OCI-LY7 (cell line): ENCODE measurements around the gene SRI. TPM values are rescaled to one million over a fixed set of nuclear protein-coding genes. Genes with fewer than 3 reads are reported as not detected.

Experiments used
- BruUV-seq: library from RNA; stranded (reverse); fragments of 400-500 nt; replicated peaks from 2 replicates; lab custom pipeline; 2021; lab: Mats Ljungman, UMichigan
- CTCF ChIA-PET: fragments of 300-600 bp; sonication (Branson Sonifier 250); formaldehyde crosslinking; loops from one replicate; lab custom pipeline; 2022; ENCODE audit warnings: antibody characterized with exemption; ENCODE audit not compliant: unreplicated experiment; lab: Charles Lee
- POLR2A ChIA-PET: fragments of 300-600 bp; sonication (Branson Sonifier 250); formaldehyde crosslinking; loops from one replicate; lab custom pipeline; 2022; ENCODE audit warnings: antibody characterized with exemption; lab: Charles Lee
- DNase-seq: peaks from one replicate; pipeline ENCODE4 v3.0.0-alpha.2; 2015; ENCODE audit warnings: low spot score
- H2AFZ ChIP-seq: fragments of 200-600 bp; sonication (generic), shearing (Covaris generic); 2 replicates; pipeline ENCODE4 v1.6.1; 2014; ENCODE audit warnings: mild to moderate bottlenecking, antibody characterized with exemption, low read length, moderate library complexity
- H3K27ac ChIP-seq: fragments of 200-600 bp; sonication (generic); 2 replicates; pipeline ENCODE4 v1.5.1; 2014; ENCODE audit warnings: mixed run types, low read depth, mild to moderate bottlenecking, moderate library complexity, low read length, inconsistent platforms; ENCODE audit not compliant: poor library complexity, severe bottlenecking
- H3K36me3 ChIP-seq: fragments of 200-600 bp; sonication (generic); 2 replicates; pipeline ENCODE4 v1.6.1; 2014; ENCODE audit warnings: mild to moderate bottlenecking, antibody characterized with exemption, low read length, moderate library complexity, mixed read lengths; ENCODE audit not compliant: insufficient read depth
- H3K4me1 ChIP-seq: fragments of 200-600 bp; sonication (generic); 2 replicates; pipeline ENCODE4 v1.5.1; 2014; ENCODE audit warnings: mild to moderate bottlenecking, low read length; ENCODE audit not compliant: insufficient read depth, poor library complexity, severe bottlenecking
- H3K4me2 ChIP-seq: fragments of 200-600 bp; sonication (generic); 2 replicates; pipeline ENCODE4 v1.6.1; 2014; ENCODE audit warnings: mild to moderate bottlenecking, low read length
- H3K4me3 ChIP-seq: fragments of 200-600 bp; sonication (generic); 2 replicates; pipeline ENCODE4 v1.5.1; 2014; ENCODE audit warnings: mild to moderate bottlenecking, low read depth, low read length; ENCODE audit not compliant: poor library complexity, severe bottlenecking
- H3K79me2 ChIP-seq: fragments of 200-600 bp; sonication (generic); 2 replicates; pipeline ENCODE4 v1.6.1; 2016; ENCODE audit warnings: low read depth, mild to moderate bottlenecking, low read length, moderate library complexity, mixed read lengths; ENCODE audit not compliant: insufficient read depth
- H3K9me2 ChIP-seq: fragments of 200-600 bp; sonication (generic); 2 replicates; pipeline ENCODE4 v1.6.1; 2016; ENCODE audit warnings: mild to moderate bottlenecking, low read length, mixed read lengths; ENCODE audit not compliant: insufficient read depth
- H3K9me3 ChIP-seq: fragments of 200-600 bp; sonication (generic); 2 replicates; pipeline ENCODE4 v1.6.1; 2014; ENCODE audit warnings: mild to moderate bottlenecking, mixed run types, low read length, mixed read lengths
- H4K20me1 ChIP-seq: fragments of 200-600 bp; sonication (generic); 2 replicates; pipeline ENCODE4 v1.6.1; 2014; ENCODE audit warnings: mild to moderate bottlenecking, antibody characterized with exemption, low read length, moderate library complexity, mixed read lengths; ENCODE audit not compliant: insufficient read depth
- EZH2phosphoT487 ChIP-seq: fragments of 200-600 bp; sonication (generic); IDR thresholded peaks from 2 replicates; pipeline ENCODE4 v1.6.1; 2018; ENCODE audit warnings: low read depth, borderline replicate concordance, mild to moderate bottlenecking, mixed run types, antibody characterized with exemption, low read length, moderate library complexity, mixed read lengths
- intact Hi-C: fragments of 100-400 bp; cut with micrococcal nuclease; formaldehyde crosslinking; loops from one replicate; pipeline ENCODE4 v1.10.0; 2022; ENCODE audit not compliant: unreplicated experiment
- total RNA-seq, 2 experiments: library from RNA; depleted of rRNA in 1 of 2; stranded (reverse); fragments of >200 nt in 1 of 2; shearing (Covaris generic) in 1 of 2; gene quantifications; 2 replicates each; pipeline ENCODE4 v1.2.3, GENCODE V29; 2014 to 2022
- TF ChIP-seq, protein P1 (sequence below): fragments of 200-600 bp; sonication (generic); conservative IDR thresholded peaks from 2 replicates; pipeline ENCODE4 v1.5.1; 2014; ENCODE audit warnings: mild to moderate bottlenecking, antibody characterized with exemption, low read length, moderate library complexity, mixed read lengths

SRI gene
- total RNA-seq, 2 experiments from 2014 or later = 61.7 to 140 TPM

DNA sequence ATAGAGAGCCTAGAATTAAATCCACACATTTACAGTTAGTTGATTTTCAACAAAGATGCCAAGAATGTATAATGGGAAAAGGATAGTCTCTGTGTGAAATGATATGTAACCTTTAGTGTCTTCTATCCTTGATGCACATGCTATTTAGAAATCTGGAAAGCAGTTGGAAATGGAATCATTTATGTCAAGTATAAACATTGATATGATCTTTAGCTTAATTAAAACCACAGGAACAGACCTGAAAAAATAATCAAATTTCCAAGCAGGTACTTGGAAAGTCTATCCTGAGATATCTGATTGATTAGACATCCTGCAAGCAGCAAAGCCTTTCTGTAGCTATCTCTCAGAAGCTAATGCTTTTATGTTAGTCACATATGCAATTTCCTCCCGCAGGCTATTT lies 24.4 kb upstream of the SRI start:
- DNase-seq = no peak
- Histone ChIP-seq H3K9me2 (no peaks in the 10 kb centered on the region), H3K27ac (no peak overlapping the region), H3K9me3 (no peaks in the 10 kb centered on the region), H3K4me1 (no peaks in the 10 kb centered on the region), H4K20me1 (no peaks in the 10 kb centered on the region), H3K4me2 (no peak overlapping the region), H2AFZ (no peak overlapping the region), H3K36me3 (no peaks in the 10 kb centered on the region), H3K79me2 (no peaks in the 10 kb centered on the region), H3K4me3 (no peak overlapping the region)
- TF ChIP-seq, protein P1, sequence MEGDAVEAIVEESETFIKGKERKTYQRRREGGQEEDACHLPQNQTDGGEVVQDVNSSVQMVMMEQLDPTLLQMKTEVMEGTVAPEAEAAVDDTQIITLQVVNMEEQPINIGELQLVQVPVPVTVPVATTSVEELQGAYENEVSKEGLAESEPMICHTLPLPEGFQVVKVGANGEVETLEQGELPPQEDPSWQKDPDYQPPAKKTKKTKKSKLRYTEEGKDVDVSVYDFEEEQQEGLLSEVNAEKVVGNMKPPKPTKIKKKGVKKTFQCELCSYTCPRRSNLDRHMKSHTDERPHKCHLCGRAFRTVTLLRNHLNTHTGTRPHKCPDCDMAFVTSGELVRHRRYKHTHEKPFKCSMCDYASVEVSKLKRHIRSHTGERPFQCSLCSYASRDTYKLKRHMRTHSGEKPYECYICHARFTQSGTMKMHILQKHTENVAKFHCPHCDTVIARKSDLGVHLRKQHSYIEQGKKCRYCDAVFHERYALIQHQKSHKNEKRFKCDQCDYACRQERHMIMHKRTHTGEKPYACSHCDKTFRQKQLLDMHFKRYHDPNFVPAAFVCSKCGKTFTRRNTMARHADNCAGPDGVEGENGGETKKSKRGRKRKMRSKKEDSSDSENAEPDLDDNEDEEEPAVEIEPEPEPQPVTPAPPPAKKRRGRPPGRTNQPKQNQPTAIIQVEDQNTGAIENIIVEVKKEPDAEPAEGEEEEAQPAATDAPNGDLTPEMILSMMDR = no peak
- no peak for TF ChIP-seq EZH2phosphoT487
- ChIA-PET CTCF (no interaction called here), POLR2A (interaction anchor here (0.5 kb wide), 1 partner anchor 297 kb away, joined by 4 read pairs; no protein-coding TSS in a partner anchor)
- intact Hi-C loops = loop anchor here (10.0 kb wide), 2 partner anchors 591 to 1381 kb away; no protein-coding TSS in a partner anchor
- no TSS peak for BruUV-seq

DNA sequence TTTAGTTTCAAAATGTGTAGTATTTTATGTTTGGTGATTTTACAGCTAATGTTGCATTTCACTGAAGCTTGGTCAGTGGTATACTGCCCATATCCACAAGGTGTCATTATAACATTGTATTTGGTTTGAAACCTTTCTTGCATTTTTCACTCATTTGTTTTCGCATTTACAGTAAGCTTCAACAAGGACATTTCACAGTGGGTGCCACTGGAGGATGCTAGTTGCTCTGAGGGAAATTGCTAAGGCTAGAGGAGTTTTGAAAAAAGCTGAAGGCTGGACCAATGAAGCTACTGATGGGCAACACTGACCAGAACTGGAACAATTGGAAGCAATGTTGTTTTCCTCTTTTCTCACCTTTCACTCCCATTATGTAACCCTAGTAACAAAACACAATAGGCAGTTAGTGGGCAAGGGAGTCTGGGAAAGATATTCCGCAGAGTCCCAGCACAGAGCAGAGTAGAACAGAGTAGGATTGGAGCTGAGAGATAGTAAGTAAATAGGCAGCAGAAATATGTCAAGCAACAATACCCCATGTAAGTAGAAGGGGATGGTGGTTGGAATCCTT lies 23.6 kb upstream of the SRI start:
- Histone ChIP-seq H3K79me2 (no peaks in the 10 kb centered on the region), H3K4me1 (no peaks in the 10 kb centered on the region), H4K20me1 (no peaks in the 10 kb centered on the region), H3K27ac (no peak overlapping the region), H3K36me3 (no peaks in the 10 kb centered on the region), H3K9me2 (no peaks in the 10 kb centered on the region), H2AFZ (no peak overlapping the region), H3K4me3 (no peak overlapping the region), H3K9me3 (no peaks in the 10 kb centered on the region), H3K4me2 (no peak overlapping the region)
- TF ChIP-seq EZH2phosphoT487 = no peak
- TF ChIP-seq, protein P1 = peak; percentile 83
- peak; percentile 24 for DNase-seq
- POLR2A ChIA-PET = interaction anchor here (0.8 kb wide), 1 partner anchor 27 kb away, joined by 3 read pairs; no protein-coding TSS in a partner anchor
- BruUV-seq = no TSS peak
- CTCF ChIA-PET = interaction anchor here (1.3 kb wide), 1 partner anchor 114 kb away, joined by 5 read pairs; no protein-coding TSS in a partner anchor
- intact Hi-C loops = loop anchor here (1.0 to 10.0 kb wide), 3 partner anchors 115 to 1381 kb away; no protein-coding TSS in a partner anchor

- no TSS peak for BruUV-seq
- H3K9me2 ChIP-seq = no peaks in the 10 kb centered on the region
- H3K4me3 ChIP-seq = no peak overlapping the region
- no peak for DNase-seq
- no peaks in the 10 kb centered on the region for H3K4me1 ChIP-seq
- H3K79me2 ChIP-seq = no peaks in the 10 kb centered on the region
- TF ChIP-seq, protein P1 = no peak
- ChIA-PET CTCF (no interaction called here), POLR2A (no interaction called here)
- no peak overlapping the region for H3K27ac ChIP-seq
- H3K9me3 ChIP-seq = no peaks in the 10 kb centered on the region
- no peaks in the 10 kb centered on the region for H4K20me1 ChIP-seq
- no peak overlapping the region for H3K4me2 ChIP-seq
- H3K36me3 ChIP-seq = no peaks in the 10 kb centered on the region
- H2AFZ ChIP-seq = no peak overlapping the region
- intact Hi-C loops = loop anchor here (10.0 kb wide), 2 partner anchors 595 to 1385 kb away; no protein-coding TSS in a partner anchor
These were observed 20.0 kb upstream of the SRI start for GRCh38 chr7:88239852-88240251.
